Adrenal gland (tissue), 12 donors: Measurements from ENCODE around the gene TASL. TPM values are rescaled to one million over a fixed set of nuclear protein-coding genes. Genes with fewer than 3 reads are reported as not detected.

Experiments used
- DNase-seq, 7 donors: peaks; one replicate each; pipeline ENCODE4 v3.0.0-alpha.2; 2019 to 2020
- H3K27ac ChIP-seq, 5 donors: fragments of 200-600 bp; sonication (generic) in 4 of 5; 1 replicate in 3 of 5; 2 replicates in 2 of 5; pipeline versions ENCODE4 v1.5.1 to v1.8.0; 2016 to 2020; ENCODE audit warnings: mild to moderate bottlenecking in 1 of 5
- H3K27me3 ChIP-seq: fragments of 200-600 bp; 2 replicates; pipeline ENCODE4 v1.8.0; 2021
- H3K36me3 ChIP-seq, 2 donors: fragments of 200-600 bp; replicated peaks in 1 of 2; 1 replicate in 1 of 2; 2 replicates in 1 of 2; pipeline versions ENCODE4 v1.5.1 to v1.8.0; 2018 to 2022
- H3K4me1 ChIP-seq, 2 donors: fragments of 200-600 bp; replicated peaks in 1 of 2; 1 replicate in 1 of 2; 2 replicates in 1 of 2; pipeline versions ENCODE4 v1.5.1 to v1.8.0; 2018 to 2021
- H3K4me3 ChIP-seq, 4 donors: fragments of 200-600 bp; sonication (generic) in 3 of 4; one replicate each; pipeline ENCODE4 v1.5.1; 2016 to 2018
- H3K9me3 ChIP-seq, 3 donors: fragments of 200-600 bp; sonication (generic) in 1 of 3; replicated peaks in 1 of 3; 1 replicate in 2 of 3; 2 replicates in 1 of 3; pipeline versions ENCODE4 v1.5.1 to v1.8.0; 2016 to 2021
- POLR2A ChIP-seq, 2 donors: fragments of 450-650 bp; IDR thresholded peaks; one replicate each; pipeline ENCODE4 v1.6.1; 2017; ENCODE audit warnings: antibody characterized with exemption in 2 of 2, mild to moderate bottlenecking in 2 of 2, moderate library complexity in 1 of 2
- WGBS, 4 donors: extraction: QIAGEN DNeasy Blood & Tissue Kit in 2 of 4; methylation state at CpG; one replicate each; pipeline versions ENCODE4 v1.1.5 to v1.1.7; 2013 to 2017; 5-methylcytosine and 5-hydroxymethylcytosine counted together
- intact Hi-C, 2 donors: fragments of 100-400 bp; cut with DNase I; formaldehyde crosslinking; loops; one replicate each; pipeline versions ENCODE4 v1.14.1 to v1.15.0; 2022 to 2023
- polyA plus RNA-seq, 3 donors: library from polyadenylated mRNA; stranded (reverse); fragments of 200-250 nt in 2 of 3; fragments of 350-450 nt in 1 of 3; fragmentation: Illumina TruSeq in 1 of 3; extraction: RNeasy Lipid Tissue Mini Kit (QIAGEN cat#74804) in 1 of 3; gene quantifications; one replicate each; pipeline ENCODE4 v1.2.3, GENCODE V29; 2013 to 2014
- total RNA-seq, 9 donors: library from RNA; depleted of rRNA in 4 of 9; stranded (reverse); fragments of >200 nt in 4 of 9; fragments of 120-200 nt in 1 of 9; fragmentation: NEBNext Ultra II Directional in 1 of 9; extraction: Animal tissue kit (Norgen Biotek cat#: 25700) in 1 of 9; gene quantifications; one replicate each; pipeline versions ENCODE4 v1.1.0 to v1.2.4, GENCODE V29; 2013 to 2023
- TF ChIP-seq, protein P1 (sequence below), 6 experiments: fragments of 450-650 bp in 4 of 6; fragments of 200-600 bp in 2 of 6; sonication (generic) in 1 of 6; IDR thresholded peaks; 1 replicate in 5 of 6; 2 replicates in 1 of 6; pipeline versions ENCODE4 v1.5.1 to v1.8.0; 2016 to 2021; ENCODE audit warnings: antibody characterized with exemption in 6 of 6, mild to moderate bottlenecking in 2 of 6, moderate library complexity in 1 of 6
- donor health status: healthy with polysubstance abuse.
- donor health status: Bipolar disorder and iron deficiency.
- donor health status: DM: yes; HTN: yes; CAD: no.
- donor health status: DM: no; HTN: no; CAD: no.
- donor health status: DM: no; HTN: no; CAD: no.
- donor health status: DM: yes; HTN: yes; CAD: no.

TASL gene
- total and polyA plus RNA-seq, 12 donors: 0.44 to 2.9 (median 1.5) TPM

DNA sequence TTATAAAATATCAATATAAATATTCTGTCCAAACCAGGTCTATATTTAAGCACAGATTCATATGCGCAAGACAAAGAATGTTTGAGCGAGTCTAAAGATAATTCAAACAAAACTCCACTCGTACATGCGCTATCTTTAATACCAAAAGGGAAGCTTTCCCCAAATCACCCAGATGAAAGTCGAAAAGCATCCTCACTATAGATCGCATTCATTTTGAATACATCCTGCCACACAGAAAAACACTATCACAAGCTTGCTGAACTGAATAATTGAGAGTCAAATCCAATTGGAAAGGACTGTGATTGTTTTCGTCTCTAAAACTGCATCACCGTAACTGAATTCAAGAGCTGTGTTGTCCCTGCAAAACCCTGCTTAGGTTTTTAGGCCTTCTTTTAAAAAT is 685 bp downstream of the TASL start:
- peak overlapping the region in 2 of 5 donors; percentile 20 to 41 for H3K27ac ChIP-seq
- intact Hi-C loops: no loop called here
- H3K36me3 ChIP-seq: no peaks in the 10 kb centered on the region
- H3K9me3 ChIP-seq: no peaks in the 10 kb centered on the region
- H3K4me1 ChIP-seq: no peaks in the 10 kb centered on the region
- DNase-seq: no peak
- WGBS, 4 donors: 66 to 91% (median 75%) methylated on average over 8 of the region's 8 CpGs
- peaks cover 4% of the 10 kb centered on the region for H3K27me3 ChIP-seq
- TF ChIP-seq POLR2A (IDR thresholded peaks at IDR 0.05): no peak
- TF ChIP-seq, protein P1, sequence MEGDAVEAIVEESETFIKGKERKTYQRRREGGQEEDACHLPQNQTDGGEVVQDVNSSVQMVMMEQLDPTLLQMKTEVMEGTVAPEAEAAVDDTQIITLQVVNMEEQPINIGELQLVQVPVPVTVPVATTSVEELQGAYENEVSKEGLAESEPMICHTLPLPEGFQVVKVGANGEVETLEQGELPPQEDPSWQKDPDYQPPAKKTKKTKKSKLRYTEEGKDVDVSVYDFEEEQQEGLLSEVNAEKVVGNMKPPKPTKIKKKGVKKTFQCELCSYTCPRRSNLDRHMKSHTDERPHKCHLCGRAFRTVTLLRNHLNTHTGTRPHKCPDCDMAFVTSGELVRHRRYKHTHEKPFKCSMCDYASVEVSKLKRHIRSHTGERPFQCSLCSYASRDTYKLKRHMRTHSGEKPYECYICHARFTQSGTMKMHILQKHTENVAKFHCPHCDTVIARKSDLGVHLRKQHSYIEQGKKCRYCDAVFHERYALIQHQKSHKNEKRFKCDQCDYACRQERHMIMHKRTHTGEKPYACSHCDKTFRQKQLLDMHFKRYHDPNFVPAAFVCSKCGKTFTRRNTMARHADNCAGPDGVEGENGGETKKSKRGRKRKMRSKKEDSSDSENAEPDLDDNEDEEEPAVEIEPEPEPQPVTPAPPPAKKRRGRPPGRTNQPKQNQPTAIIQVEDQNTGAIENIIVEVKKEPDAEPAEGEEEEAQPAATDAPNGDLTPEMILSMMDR (IDR thresholded peaks at IDR 0.05): no peak
- peak overlapping the region in 1 of 4 donors; percentile 18 for H3K4me3 ChIP-seq

DNA sequence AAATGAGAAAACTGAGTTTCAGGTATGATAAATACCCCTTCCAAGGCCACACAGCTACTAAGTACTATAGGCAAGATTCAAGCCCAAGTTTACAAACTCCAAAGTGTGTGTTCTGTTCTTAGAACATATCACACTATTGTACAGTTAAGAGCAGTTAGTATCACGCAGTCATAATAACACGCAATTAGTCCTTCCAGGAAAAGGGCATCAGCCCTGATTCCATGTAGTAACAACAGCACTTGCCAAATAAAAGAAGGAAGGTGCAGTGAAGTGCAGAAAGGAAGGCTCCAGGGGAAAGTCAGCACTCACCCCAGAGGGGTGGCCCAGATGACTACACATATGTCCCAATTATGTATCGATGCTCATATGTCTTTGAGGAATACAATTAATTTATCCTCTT is 4.4 kb downstream of the TASL start:
- peaks cover 4% of the 10 kb centered on the region for H3K27me3 ChIP-seq
- H3K4me1 ChIP-seq: no peaks in the 10 kb centered on the region
- no peak overlapping the region for H3K27ac ChIP-seq
- H3K4me3 ChIP-seq: no peak overlapping the region
- intact Hi-C loops: no loop called here
- H3K9me3 ChIP-seq: no peaks in the 10 kb centered on the region
- TF ChIP-seq POLR2A (IDR thresholded peaks at IDR 0.05): no peak
- TF ChIP-seq, protein P1 (IDR thresholded peaks at IDR 0.05): no peak
- DNase-seq: no peak
- H3K36me3 ChIP-seq: no peaks in the 10 kb centered on the region
- WGBS, 4 donors: 54 to 78% (median 66%) methylated on average over 3 of the region's 3 CpGs

DNA sequence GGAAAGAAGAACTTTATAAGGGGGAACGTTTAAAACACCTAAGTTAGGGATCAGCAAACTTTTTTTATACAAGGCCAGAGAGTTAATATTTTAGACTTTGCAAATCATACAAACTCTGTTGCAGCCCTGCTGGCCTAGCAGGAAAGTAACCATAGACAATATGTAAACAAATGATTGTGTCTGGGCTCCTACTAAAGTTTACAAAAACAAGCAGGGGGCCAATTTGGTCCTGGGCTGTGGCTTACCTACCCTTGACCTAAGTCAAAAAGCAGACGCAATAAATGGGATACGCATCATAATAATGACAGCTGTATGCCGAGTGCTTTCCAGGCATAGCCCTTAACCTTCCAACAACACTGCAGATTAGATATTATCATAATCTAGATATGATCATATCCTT is 4.9 kb downstream of the TASL start:
- Histone ChIP-seq H3K4me1 (no peaks in the 10 kb centered on the region), H3K27me3 (peaks cover 4% of the 10 kb centered on the region), H3K36me3 (no peaks in the 10 kb centered on the region), H3K9me3 (no peaks in the 10 kb centered on the region), H3K27ac (no peak overlapping the region), H3K4me3 (no peak overlapping the region)
- intact Hi-C loops: no loop called here
- 55 to 63% (median 58%) methylated on average over 4 of the region's 4 CpGs for WGBS, 4 donors
- DNase-seq: no peak
- TF ChIP-seq, protein P1 (IDR thresholded peaks at IDR 0.05): no peak
- TF ChIP-seq POLR2A (IDR thresholded peaks at IDR 0.05): no peak

DNA sequence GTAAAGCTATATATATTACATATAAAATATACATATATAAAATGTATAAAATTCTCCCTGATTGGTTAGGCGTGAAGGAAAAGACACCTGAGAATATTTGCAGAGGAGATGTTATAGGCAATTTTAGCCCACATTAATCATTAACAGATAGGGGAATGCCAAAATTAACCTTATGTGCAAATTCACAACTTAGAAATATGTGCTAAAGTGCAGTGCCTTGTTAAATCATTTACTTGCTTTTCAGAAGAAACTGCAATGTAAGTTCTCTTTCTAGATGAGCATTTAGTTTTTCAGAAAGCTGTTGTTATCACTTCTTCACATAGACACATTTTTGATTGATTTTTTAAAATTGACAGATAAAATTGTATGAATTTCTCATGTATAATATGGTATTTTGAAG is 5.6 kb downstream of the TASL start:
- Histone ChIP-seq H3K4me1 (no peaks in the 10 kb centered on the region), H3K36me3 (no peaks in the 10 kb centered on the region), H3K9me3 (no peaks in the 10 kb centered on the region), H3K27me3 (peaks cover 4% of the 10 kb centered on the region), H3K4me3 (no peak overlapping the region), H3K27ac (no peak overlapping the region)
- WGBS, 4 donors: 56 to 75% (median 65%) methylated on average over 1 of the region's 1 CpG
- intact Hi-C loops: no loop called here
- TF ChIP-seq, protein P1 (IDR thresholded peaks at IDR 0.05): no peak
- no peak for TF ChIP-seq POLR2A (IDR thresholded peaks at IDR 0.05)
- DNase-seq: no peak
